Measurements from ENCODE around the gene SHANK2.

The SHANK2 gene

DNA sequence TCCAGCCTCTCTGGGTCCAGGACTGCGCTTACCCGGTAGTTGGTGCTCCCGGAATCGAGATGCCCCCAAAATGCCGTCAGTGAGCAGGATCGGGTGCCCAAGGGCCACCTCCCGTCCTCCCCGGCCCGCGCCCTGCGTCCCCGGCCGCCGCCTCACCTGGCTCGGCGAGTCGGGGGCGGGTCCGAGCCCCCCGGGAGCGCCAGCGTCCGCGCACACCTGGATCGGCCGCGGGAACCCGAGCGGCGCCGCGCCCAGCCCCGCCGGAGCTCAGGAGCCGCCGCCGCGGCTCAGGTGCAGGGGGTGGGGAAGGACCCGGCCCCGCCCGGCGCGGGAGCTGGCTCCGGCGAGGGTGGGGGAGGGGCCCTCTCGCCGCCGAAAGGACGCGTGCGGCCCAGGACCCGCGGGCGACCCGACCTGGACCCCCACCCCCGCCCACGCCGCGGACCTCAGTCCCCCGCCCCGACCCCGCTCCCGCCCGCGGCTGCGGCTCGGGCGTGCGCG is at the start of gene SHANK2:
SHANK2 (minus strand) TSS at position 309 of the 501 bp plus-strand sequence. CDS start 105,251 bp downstream, outside the sequence.
- DNase-seq (ENCODE audit: low spot score) = no peak

GRCh38 chr11:71301858-71302533 is 49.6 kb upstream of the SHANK2 start:
- DNase-seq (ENCODE audit: low spot score) = no peak

DNA sequence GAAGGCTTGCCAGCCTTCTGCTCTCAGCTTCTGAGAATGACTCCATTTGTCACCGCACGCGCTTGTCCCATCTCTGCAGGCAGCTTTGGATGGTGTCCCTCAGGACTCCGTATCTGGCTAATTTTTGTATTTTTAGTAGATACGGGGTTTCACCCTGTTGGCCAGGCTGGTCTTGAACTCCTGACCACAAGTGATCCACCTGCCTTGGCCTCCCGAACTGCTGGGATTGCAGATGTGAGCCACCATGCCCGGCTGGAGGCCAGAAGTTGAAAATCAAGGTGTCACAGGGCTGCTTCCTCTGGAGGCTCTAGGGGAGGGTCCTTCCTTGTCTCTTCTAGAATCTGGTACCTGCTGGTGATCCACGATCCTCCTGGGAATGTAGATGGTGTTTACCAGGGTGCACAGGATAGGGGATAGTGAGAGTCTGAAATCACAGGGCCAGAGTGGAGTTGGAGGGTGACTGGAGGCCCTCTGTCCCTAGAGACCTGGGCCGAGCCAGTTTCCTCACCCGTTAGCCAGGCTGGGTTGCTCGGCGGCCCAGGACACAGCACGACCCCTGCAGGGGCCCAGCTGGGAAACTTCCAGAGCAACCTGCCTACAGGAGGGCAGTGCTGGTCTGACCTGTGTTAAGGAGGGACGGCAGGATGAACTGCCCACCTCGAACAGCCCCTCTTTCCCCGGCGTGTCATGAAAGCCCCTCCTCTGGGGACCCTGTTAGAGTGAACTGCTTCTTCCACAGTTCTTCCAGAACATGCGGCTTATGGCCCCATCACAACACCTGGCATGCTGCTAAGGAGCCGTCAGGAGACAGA is 48.9 kb upstream of the SHANK2 start:
- no peak for DNase-seq (ENCODE audit: low spot score)

DNA sequence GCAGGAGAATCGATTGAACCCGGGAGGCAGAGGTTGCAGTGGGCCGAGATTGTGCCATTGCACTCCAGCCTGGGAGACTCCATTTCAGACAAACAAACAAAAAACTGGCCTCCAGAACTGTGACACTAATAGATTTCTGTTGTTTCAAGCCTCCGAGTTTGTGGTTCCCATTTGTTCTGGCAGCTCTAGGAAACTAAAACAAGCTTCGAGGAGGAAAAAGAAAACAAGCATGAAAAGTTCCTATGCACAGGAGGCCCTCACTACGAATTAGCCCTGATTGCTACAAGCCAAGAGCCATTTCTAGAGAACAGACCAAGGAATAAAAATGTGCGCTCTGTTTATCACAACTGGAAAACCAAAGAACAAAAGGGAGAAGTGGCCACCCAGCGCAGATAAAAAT is 47.8 kb upstream of the SHANK2 start:
- no peak for DNase-seq (ENCODE audit: low spot score)

GRCh38 chr11:71298761-71299181 is 46.4 kb upstream of the SHANK2 start:
- DNase-seq (ENCODE audit: low spot score) = no peak

DNA sequence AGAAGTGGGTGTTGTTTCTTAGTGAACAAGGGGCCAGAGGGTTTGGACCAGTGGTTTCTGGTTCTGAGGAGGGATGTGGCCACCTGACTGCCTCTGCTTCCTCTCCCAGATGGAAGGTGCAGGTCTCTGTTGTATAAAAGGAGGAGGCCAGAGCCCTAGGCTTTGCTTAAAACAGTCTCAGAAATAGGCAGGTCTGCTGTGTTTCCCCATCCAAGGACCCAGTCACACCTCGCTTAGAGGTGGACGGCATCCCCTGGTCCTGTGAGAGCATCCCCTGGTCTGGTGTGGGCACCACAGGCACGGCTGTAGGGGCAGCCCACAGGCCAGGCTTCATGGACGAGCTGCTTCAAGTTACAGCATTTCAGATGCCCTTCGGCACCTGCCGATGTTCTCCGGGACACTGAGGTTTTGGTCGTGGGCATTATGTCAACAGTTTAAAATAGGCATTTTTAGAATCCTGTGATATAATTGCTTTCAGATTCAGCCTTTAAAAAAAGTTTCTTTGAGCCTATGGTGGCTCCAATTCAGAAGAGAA is 45.7 kb upstream of the SHANK2 start:
- no peak for DNase-seq (ENCODE audit: low spot score)

GRCh38 chr11:71294846-71295600 is 42.6 kb upstream of the SHANK2 start:
- DNase-seq (ENCODE audit: low spot score) = no peak

- no peak for DNase-seq (ENCODE audit: low spot score)
Observed at GRCh38 chr11:71293961-71294782, 41.8 kb upstream of the SHANK2 start.

- no peak for DNase-seq (ENCODE audit: low spot score)
Observed at GRCh38 chr11:71286701-71287643, 34.6 kb upstream of the SHANK2 start.

DNA sequence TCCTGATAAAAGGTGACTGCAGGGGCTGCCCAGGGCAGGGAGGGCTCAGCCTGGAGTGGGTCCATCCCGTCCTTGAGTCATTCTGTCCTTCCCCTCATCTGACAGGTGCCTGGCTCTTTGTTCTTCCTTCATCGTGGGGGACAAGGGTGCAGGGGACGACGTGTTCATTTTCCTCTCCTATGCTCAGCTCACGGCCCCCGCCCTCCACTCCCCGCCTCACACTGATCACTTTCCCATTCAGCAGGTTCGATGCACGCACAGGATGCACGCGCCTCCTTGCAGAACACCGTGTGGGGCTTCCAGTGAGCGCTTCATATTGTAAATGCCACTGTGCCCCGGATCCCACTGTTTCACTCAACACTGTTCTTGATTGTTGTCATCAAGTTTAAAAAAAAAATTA is 32.7 kb upstream of the SHANK2 start:
- no peak for DNase-seq (ENCODE audit: low spot score)

GRCh38 chr11:71284525-71285092 is 32.2 kb upstream of the SHANK2 start:
- DNase-seq (ENCODE audit: low spot score) = no peak

GRCh38 chr11:71283971-71284441 is 31.6 kb upstream of the SHANK2 start:
- no peak for DNase-seq (ENCODE audit: low spot score)

GRCh38 chr11:71282581-71283351 is 30.4 kb upstream of the SHANK2 start:
- no peak for DNase-seq (ENCODE audit: low spot score)

DNA sequence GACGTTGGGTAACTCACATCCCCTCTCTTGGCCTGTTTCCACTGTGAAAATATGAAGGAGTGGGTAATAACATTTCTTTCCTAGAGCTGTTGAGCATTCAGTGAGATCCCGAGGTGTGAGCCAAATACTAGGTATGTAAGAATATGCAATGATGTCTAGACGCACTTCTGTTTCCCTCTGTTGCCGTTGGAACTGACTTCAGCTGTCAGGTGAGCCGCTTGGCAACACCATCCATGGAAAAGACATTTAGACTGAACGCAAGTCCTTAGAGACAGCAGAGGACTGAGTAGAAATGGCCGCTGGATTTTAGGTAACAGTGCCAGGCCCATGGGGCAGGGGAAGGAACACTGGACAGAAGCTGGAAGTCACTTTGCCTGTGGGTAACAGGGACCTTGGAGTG is 29.5 kb upstream of the SHANK2 start:
- no peak for DNase-seq (ENCODE audit: low spot score)

DNA sequence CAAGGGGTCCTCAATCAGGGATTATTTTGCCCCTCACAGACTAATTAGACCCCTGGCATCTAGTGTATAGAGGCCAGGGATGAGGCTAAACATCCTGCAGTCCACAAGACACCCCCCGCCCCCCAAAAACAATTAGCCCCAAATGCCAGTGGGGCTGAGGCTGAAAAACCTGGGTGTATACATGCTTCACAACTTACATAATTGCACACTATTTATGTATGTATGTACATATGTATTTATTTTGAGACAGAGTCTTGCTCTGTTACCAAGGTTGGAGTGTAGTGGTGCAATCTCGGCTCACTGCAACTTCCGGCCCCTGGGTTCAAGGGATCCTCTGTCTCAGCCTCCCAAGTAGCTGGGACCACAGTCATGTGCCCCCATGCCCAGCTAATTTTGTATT is 28.8 kb upstream of the SHANK2 start:
- no peak for DNase-seq (ENCODE audit: low spot score)

GRCh38 chr11:71279916-71280645 is 27.7 kb upstream of the SHANK2 start:
- no peak for DNase-seq (ENCODE audit: low spot score)

GRCh38 chr11:71272161-71272560 is 19.8 kb upstream of the SHANK2 start:
- DNase-seq (ENCODE audit: low spot score) = no peak

Measured in hematopoietic multipotent progenitor cell treated with erythropoietin and hydrocortisone succinate and interleukin-3 and kit ligand, for 15 days (in vitro differentiated cells).